Thyroid gland (tissue), 4 donors: ENCODE results near the gene MED25. TPM values are rescaled to one million over a fixed set of nuclear protein-coding genes. Genes with fewer than 3 reads are reported as not detected.

Experiments used
- DNase-seq, 2 donors: peaks; one replicate each; pipeline ENCODE4 v3.0.0-alpha.2; 2019
- H3K27ac ChIP-seq, 3 donors: fragments of 200-600 bp; sonication (generic); 1 replicate in 2 of 3; 2 replicates in 1 of 3; pipeline ENCODE4 v1.5.1; 2016 to 2019; ENCODE audit warnings: mild to moderate bottlenecking in 1 of 3, moderate library complexity in 1 of 3
- H3K27me3 ChIP-seq: fragments of 200-600 bp; sonication (generic); one replicate; pipeline ENCODE4 v1.5.1; 2019
- H3K36me3 ChIP-seq, 2 donors: fragments of 200-600 bp; sonication (generic); one replicate each; pipeline ENCODE4 v1.5.1; 2016 to 2019
- H3K4me1 ChIP-seq, 2 donors: fragments of 200-600 bp; sonication (generic); one replicate each; pipeline ENCODE4 v1.5.1; 2017 to 2019
- H3K4me3 ChIP-seq, 3 donors: fragments of 200-600 bp; sonication (generic); replicated peaks in 1 of 3; 1 replicate in 2 of 3; 2 replicates in 1 of 3; pipeline ENCODE4 v1.5.1; 2016; ENCODE audit warnings: mild to moderate bottlenecking in 1 of 3
- H3K9me3 ChIP-seq: fragments of 200-600 bp; sonication (generic); one replicate; pipeline ENCODE4 v1.5.1; 2017
- POLR2A ChIP-seq, 2 donors: fragments of 450-650 bp; IDR thresholded peaks; one replicate each; pipeline ENCODE4 v1.6.1; 2017; ENCODE audit warnings: antibody characterized with exemption in 2 of 2, mild to moderate bottlenecking in 2 of 2, moderate library complexity in 1 of 2
- WGBS, 2 donors: methylation state at CpG; one replicate each; pipeline ENCODE4 v1.1.5; 2017; 5-methylcytosine and 5-hydroxymethylcytosine counted together
- intact Hi-C: fragments of 100-400 bp; cut with DNase I; formaldehyde crosslinking; loops from one replicate; pipeline ENCODE4 v1.15.1; 2023
- total RNA-seq, 4 donors: library from RNA; depleted of rRNA; stranded (reverse); fragments of >200 nt; gene quantifications; one replicate each; pipeline ENCODE4 v1.2.3, GENCODE V29; 2016
- TF ChIP-seq, protein P1 (sequence below), 6 experiments: fragments of 200-600 bp in 3 of 6; fragments of 450-650 bp in 3 of 6; sonication (generic) in 3 of 6; IDR thresholded peaks; one replicate each; pipeline ENCODE4 v1.5.1; 2016 to 2019; ENCODE audit warnings: antibody characterized with exemption in 6 of 6, mild to moderate bottlenecking in 2 of 6, inconsistent platforms in 1 of 6, moderate library complexity in 1 of 6

Gene MED25
- total RNA-seq, 4 donors from 2014 or later = 42.6 to 50.2 (median 44.9) TPM

DNA sequence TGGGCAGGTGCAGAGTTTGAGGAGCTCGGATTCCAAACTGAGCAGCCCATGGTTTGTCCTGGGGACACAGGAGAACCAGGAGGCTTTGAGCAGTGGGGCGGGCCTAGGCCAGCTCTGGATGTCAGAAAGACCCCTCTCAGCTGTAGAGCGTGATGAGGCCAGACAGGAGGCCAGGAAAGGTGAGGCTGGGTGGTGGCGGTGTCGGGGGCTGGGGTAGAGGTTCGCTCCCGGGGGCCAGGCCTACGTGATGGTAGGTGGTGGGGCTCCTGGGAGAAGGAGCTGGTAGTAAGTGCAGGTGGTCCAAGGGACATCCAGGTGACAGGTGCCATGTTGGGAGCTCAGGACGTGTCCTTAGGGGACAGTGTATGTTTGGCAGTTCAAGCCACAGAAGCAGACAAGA lies 19.3 kb downstream of the MED25 start:
- intact Hi-C loops = no loop called here
- peaks cover 53 to 62% of the 10 kb centered on the region in 2 donors for H3K36me3 ChIP-seq
- TF ChIP-seq POLR2A (IDR thresholded peaks at IDR 0.05) = no peak
- TF ChIP-seq, protein P1, sequence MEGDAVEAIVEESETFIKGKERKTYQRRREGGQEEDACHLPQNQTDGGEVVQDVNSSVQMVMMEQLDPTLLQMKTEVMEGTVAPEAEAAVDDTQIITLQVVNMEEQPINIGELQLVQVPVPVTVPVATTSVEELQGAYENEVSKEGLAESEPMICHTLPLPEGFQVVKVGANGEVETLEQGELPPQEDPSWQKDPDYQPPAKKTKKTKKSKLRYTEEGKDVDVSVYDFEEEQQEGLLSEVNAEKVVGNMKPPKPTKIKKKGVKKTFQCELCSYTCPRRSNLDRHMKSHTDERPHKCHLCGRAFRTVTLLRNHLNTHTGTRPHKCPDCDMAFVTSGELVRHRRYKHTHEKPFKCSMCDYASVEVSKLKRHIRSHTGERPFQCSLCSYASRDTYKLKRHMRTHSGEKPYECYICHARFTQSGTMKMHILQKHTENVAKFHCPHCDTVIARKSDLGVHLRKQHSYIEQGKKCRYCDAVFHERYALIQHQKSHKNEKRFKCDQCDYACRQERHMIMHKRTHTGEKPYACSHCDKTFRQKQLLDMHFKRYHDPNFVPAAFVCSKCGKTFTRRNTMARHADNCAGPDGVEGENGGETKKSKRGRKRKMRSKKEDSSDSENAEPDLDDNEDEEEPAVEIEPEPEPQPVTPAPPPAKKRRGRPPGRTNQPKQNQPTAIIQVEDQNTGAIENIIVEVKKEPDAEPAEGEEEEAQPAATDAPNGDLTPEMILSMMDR (IDR thresholded peaks at IDR 0.05) = no peak
- WGBS, 2 donors = 97 to 99% methylated on average over 9 of the region's 9 CpGs
- H3K4me1 ChIP-seq = no peaks in the 10 kb centered on the region
- H3K27me3 ChIP-seq = no peaks in the 10 kb centered on the region
- H3K27ac ChIP-seq = no peak overlapping the region
- no peaks in the 10 kb centered on the region for H3K9me3 ChIP-seq
- DNase-seq = no peak
- no peak overlapping the region for H3K4me3 ChIP-seq

DNA sequence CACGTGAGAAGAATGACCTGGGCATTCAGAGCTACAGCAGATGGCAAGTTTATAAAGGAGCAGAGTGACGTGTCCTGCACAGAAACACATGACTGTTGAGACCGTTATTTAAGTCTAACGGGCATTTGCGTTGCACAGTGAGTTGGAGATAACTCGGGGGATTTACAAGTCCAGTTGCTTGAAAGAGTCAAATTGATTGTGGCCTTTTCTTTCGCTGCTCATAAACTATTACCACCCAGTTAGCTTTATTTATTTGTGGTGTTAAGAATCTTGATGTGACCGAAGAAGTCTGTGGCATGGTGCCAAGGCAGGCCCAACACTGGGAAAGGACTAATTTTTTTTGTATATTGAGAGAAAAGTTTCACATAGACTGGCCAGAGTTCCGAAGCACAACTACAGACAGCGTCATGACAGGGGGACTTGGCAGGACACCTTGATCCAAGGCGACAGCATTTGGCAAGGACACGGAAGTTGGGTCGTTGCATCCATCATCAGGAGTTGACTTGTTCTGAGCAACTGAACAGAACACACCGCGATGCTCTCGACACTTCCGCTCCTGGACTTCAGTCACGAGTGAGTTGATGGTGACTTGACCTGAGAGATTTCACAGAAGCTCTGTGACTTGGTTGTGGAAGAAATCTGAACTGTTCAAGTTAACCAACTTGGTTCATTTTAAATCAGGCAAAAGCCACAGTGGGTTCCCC lies 20.9 kb downstream of the MED25 start:
- 92 to 95% methylated on average over 18 of the region's 18 CpGs for WGBS, 2 donors
- peaks cover 44 to 46% of the 10 kb centered on the region in 2 donors for H3K36me3 ChIP-seq

DNA sequence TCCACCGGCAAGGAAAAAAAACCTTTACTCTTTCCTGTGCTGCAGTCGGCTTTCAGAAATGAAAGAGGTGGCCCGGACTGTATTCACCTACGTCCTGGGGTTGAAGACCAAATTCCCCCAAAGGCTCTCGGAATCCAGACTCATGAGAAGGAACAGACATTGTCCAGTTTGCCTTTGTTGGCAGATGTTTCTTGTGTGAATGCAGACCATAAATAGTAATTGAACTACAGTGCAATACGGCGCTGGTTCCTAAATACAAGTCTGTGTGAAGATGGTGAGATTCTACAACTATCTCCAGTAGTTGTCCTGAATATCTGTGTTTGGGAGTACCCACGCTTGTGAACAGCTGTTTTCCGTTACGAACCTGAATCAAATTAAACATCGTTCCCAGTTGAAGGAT lies 21.6 kb downstream of the MED25 start:
- H3K9me3 ChIP-seq = no peaks in the 10 kb centered on the region
- 95 to 96% methylated on average over 11 of the region's 11 CpGs for WGBS, 2 donors
- H3K4me1 ChIP-seq = no peaks in the 10 kb centered on the region
- no peak for DNase-seq
- no peak for TF ChIP-seq POLR2A (IDR thresholded peaks at IDR 0.05)
- TF ChIP-seq, protein P1 (IDR thresholded peaks at IDR 0.05) = no peak
- no peak overlapping the region for H3K4me3 ChIP-seq
- peaks cover 37 to 39% of the 10 kb centered on the region in 2 donors for H3K36me3 ChIP-seq
- intact Hi-C loops = no loop called here
- no peak overlapping the region for H3K27ac ChIP-seq
- no peaks in the 10 kb centered on the region for H3K27me3 ChIP-seq

More for the DNA sequence above, 20.9 kb downstream of the MED25 start:
- Histone ChIP-seq H3K27ac (no peak overlapping the region), H3K4me1 (no peaks in the 10 kb centered on the region), H3K9me3 (no peaks in the 10 kb centered on the region), H3K4me3 (no peak overlapping the region), H3K27me3 (no peaks in the 10 kb centered on the region)
- DNase-seq = no peak
- intact Hi-C loops = no loop called here
- TF ChIP-seq, protein P1 (IDR thresholded peaks at IDR 0.05) = no peak
- TF ChIP-seq POLR2A (IDR thresholded peaks at IDR 0.05) = no peak

DNA sequence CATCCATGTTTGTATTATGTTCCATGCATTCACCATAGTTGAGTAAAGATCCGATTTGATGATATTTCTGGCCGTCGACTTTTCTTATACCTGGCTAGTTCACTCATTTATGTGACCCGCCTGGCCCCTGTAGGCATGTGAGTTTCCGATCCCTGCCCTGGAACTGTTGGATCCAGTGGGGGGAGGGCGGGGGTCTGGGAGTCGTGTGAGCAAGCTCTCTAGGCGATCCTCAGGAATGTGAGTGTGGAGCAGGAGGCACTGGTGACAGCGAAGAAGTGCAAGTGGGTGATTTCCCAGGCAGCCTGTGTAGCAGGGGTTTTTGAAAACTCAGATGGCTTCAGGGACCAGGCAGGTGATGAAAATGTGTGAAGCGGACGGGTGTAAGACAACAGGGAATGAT lies 22.2 kb downstream of the MED25 start:
- TF ChIP-seq, protein P1 (IDR thresholded peaks at IDR 0.05) = no peak
- TF ChIP-seq POLR2A (IDR thresholded peaks at IDR 0.05) = no peak
- intact Hi-C loops = no loop called here
- 80 to 87% methylated on average over 11 of the region's 11 CpGs for WGBS, 2 donors
- Histone ChIP-seq H3K36me3 (peaks cover 31 to 33% of the 10 kb centered on the region in 2 donors), H3K27me3 (no peaks in the 10 kb centered on the region), H3K4me3 (no peak overlapping the region), H3K27ac (peak overlapping the region in 1 of 3 donors; percentile 38), H3K9me3 (no peaks in the 10 kb centered on the region), H3K4me1 (no peaks in the 10 kb centered on the region)
- DNase-seq = no peak

DNA sequence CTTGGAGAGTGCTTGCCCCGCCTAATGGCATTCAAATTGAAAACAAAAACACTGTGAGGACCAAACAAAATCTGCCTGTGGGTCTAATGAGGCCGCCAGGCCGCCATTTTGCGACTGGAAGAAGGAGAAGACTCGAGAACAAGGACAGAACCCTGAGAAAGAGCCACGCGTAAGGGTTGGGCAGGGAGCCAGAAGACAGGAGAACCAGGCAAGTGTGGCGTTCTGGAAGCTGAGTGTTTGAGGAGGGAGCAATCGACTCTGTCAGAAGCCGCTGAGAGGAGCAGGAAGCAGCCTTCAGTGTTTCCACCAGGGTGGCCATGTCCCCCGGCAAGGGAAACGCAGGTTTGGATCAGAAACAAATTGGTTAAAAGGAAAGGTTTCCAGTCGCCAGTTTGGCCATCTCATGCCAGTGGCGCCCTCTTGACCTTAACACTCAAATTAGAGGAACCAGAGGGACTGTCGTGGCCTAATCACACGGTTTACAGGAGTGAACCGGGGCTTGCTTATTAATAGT lies 22.7 kb downstream of the MED25 start:
- H3K27ac ChIP-seq = peak overlapping the region in 1 of 3 donors; percentile 38
- WGBS, 2 donors = 49 to 66% methylated on average over 17 of the region's 17 CpGs
- TF ChIP-seq, protein P1 (IDR thresholded peaks at IDR 0.05) = no peak
- no peak for TF ChIP-seq POLR2A (IDR thresholded peaks at IDR 0.05)
- intact Hi-C loops = no loop called here
- no peaks in the 10 kb centered on the region for H3K4me1 ChIP-seq
- DNase-seq = peak; percentile 79 to 88
- no peaks in the 10 kb centered on the region for H3K27me3 ChIP-seq
- H3K36me3 ChIP-seq = peaks cover 27 to 29% of the 10 kb centered on the region in 2 donors
- no peak overlapping the region for H3K4me3 ChIP-seq
- no peaks in the 10 kb centered on the region for H3K9me3 ChIP-seq
